Activated CD8-positive, alpha-beta memory T cell treated with anti-CD3 and anti-CD28 coated beads for 36 hours (primary cell): ENCODE data around the gene P4HB. TPM values are rescaled to one million over a fixed set of nuclear protein-coding genes. Genes with fewer than 3 reads are reported as not detected.

Experiments used
- CTCF ChIA-PET: fragments of 350-600 bp; sonication (Branson Sonifier 250); formaldehyde crosslinking; loops from one replicate; lab custom pipeline; 2021; ENCODE audit warnings: antibody characterized with exemption; lab: Charles Lee
- POLR2A ChIA-PET: fragments of 350-600 bp; sonication (Branson Sonifier 250); formaldehyde crosslinking; loops from one replicate; lab custom pipeline; 2021; ENCODE audit warnings: antibody characterized with exemption; lab: Charles Lee
- total RNA-seq, 2 experiments: library from RNA; stranded (reverse); gene quantifications; one replicate each; pipeline ENCODE4 v1.2.3, GENCODE V29; 2021

The P4HB gene
- total RNA-seq, 2 experiments from 2014 or later: 493 to 503 TPM

DNA sequence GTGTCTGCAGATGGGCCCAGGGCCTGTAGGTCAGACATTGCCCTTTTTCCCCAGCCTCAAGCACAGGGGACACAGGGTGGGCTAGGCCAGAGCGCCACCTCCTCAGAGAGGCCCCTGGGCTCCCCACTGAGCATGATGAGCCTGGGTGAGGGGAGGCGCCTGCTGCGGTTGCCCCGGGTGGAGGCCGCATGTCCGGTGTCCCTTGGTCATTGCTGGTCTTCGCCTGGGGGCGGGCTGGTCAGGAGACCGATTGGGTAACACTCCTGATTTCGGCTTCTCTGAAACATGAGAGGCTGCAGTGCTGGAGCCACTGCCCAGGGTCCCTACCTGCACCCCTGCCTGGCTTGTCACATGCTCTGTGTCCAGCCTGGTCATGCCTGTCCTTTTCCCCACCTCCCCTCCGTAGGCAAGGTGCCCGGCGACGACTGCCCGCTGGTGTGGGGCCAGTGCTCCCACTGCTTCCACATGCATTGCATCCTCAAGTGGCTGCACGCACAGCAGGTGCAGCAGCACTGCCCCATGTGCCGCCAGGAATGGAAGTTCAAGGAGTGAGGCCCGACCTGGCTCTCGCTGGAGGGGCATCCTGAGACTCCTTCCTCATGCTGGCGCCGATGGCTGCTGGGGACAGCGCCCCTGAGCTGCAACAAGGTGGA is 39.3 kb upstream of the P4HB start:
- POLR2A ChIA-PET: no interaction called here
- CTCF ChIA-PET: no interaction called here

DNA sequence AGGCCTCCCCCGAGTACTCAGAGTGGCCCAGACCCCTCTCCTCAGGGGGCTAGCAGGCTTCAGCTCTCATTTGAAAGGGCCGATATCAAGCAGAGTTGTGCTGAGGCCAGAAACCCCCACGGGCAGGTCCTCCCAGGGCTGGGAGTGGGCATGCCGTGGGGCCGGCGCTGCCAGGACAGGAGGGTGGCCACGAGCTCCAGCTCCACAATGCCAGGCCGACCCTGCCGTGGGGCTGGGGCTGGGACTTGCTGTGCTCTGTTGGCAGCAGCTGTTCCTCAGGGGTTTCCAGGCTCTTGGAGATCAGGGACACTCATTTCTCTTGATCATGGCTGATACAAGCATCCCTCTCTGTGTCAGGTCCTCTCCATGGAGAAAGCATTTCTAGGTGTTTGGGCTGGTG is 38.5 kb upstream of the P4HB start:
- POLR2A ChIA-PET: no interaction called here
- CTCF ChIA-PET: no interaction called here

DNA sequence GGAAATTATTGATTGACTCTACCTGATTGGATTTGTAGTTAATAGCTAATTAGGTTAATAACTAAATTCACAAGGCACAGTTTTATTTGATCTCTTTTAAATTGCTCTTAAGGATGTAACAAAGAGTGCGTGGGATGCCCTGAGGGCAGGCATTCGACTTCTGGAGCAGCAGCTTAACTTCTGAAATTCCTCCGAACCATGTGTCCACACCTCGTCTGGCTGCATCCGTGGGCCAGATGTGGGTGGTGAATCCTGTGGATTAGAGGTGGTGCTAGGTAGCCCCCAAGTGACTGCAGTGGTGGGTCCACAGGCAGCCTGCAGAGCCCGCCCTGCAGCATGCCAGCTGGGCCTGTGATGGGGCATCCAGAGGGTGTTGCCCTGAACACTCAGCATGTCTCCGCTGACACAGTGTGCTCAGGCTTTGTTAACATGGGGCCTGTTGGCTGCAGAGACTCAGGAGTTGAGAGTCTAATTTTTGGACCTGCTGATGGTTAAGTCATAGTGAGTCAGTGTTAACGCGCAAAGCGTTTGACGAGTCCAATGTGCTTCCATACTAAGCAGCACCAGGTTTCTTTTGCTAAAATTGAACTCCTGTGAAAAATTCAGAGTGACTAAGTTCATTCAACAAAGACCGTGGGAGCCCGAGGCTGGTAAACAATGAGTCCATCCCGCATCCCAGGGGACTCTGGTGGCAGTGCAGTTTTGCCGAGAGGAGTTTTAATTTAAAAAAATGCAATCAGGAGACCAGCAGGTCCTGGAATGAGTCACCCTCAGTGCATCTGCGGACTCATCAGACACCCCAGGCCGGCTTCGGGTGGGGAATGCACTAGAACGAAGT is 37.9 kb upstream of the P4HB start:
- ChIA-PET CTCF (no interaction called here), POLR2A (no interaction called here)

DNA sequence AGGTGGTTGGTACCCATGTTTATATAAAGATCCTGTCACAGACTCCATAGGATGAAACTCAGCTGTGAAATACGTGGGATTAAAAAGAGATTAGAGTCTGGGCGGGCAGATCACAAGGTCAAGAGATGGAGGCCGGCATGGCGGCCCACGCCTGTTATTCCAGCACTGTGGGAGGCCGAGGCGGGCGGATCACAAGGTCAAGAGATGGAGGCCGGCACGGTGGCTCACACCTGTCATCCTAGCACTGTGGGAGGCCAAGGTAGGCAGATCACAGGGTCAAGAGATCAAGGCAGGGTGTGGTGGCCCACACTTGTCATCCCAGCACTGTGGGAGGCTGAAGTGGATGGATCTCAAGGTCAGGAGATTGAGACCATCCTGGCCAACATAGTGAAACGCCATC is 35.1 kb upstream of the P4HB start:
- ChIA-PET CTCF (no interaction called here), POLR2A (no interaction called here)

DNA sequence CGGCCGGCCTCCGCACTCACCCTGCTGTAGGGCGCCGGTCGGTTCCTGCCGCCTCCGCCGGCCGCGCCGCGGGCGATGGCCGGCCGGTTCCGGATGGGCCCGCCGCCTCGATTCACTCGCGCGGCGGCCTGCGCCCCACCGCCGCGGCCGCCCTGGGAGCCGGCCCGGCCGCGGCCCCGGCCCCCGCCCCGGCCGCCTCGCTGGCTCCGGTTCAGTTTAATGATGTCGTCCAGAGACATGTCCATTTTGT is 30.9 kb upstream of the P4HB start:
- POLR2A ChIA-PET: interaction anchor here (0.6 to 3.0 kb wide), 5 partner anchors 12 to 409 kb away, joined by 3 to 16 read pairs (median 4); partner anchors contain the start of gene P4HB
- CTCF ChIA-PET: interaction anchor here (1.0 to 1.2 kb wide), 2 partner anchors 37 to 242 kb away, joined by 4 to 7 read pairs; no protein-coding TSS in a partner anchor

DNA sequence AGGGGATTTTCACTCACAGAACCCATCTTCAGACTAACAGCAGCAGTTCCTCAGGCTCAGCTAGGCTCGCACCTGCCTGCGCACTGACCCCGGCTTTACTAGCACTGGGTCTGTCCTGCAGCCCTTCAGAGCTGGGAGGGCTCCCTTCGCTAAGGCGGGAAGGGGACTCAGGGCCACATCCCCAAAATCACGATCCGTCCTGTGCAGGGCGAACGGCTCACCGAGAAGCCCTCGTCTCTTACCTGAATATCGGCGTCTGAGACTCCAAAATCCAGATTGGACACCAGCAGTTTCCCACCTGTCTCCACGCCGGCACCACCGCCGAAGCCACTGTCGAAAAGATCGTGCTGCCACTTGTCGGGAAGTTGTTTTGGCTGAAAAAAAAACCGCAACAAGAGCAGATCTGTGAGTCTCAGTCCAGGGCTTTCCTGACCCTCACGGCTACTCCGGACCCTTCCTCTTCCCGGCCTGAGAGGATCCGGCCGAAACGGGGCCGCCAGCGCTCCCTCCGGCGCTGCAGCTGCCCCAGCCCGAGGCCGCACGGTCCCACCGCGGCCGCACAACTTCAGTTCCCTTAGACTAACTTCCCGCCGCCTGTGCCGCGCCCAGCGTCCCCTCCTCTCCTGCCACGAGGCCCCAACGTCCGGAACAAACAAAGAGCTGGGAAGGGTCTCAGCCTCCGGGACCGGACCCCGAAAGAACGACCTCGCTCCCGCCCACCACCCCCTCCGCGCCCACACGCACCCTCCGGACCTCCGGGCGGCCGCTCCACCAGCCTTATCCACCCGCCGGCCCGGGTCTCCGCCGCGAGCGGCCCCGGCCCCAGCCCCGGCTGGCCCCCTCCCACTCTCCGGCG is 30.3 kb upstream of the P4HB start:
- ChIA-PET POLR2A (interaction anchor here (0.6 to 3.0 kb wide), 3 partner anchors 16 to 409 kb away, joined by 3 to 16 read pairs (median 4); no protein-coding TSS in a partner anchor), CTCF (interaction anchor here (1.0 kb wide), 1 partner anchor 18 kb away, joined by 4 read pairs; no protein-coding TSS in a partner anchor)

DNA sequence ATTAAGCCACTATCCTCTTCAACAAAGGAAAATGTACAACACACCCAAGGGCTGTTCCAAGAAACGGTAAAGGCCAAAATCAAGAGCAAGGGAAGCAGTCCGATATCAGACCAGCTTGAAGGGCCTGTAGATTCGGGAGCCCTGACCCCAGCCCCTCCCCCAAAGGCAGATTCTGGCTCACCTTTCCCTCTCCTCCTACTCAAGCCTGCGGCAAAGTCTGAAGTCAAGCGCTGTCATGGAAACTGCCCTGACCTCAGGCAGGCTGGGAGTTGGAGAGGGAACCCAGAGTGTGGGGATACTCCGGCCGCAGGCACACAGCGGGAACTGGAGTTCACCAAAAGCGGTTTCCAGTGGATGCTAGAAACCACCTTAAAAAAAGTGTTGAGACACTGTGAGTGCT is 29.3 kb upstream of the P4HB start:
- POLR2A ChIA-PET: no interaction called here

DNA sequence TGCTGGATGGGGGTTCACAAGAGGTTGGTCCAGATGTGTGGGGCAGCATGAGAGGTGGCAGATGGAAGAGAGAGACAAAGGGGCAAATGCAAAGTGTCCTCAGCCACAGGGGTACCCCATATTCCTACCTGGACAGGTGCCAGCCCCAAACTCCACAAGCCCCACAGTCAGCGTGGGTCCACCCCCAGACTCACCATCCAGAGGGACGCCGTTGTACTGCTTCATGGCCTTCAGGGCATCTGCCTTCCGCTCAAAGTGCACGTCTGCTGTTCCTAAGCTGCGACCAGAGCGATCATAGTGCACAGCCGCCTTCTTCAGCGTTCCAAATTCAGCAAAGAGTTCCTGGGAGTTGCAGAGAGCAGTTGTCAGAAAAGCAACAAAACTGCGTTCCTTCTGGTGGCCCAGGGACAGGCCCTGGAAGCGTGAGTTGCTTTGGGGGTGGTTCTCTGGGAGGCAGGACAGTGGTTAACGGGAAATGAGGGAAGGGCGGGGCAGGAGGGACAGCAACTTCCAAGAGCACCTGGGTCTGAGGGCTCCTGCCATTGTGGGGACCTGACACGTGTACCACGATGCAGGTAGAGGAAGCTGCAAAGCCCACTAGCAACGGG is 28.8 kb upstream of the P4HB start:
- CTCF ChIA-PET: interaction anchor here (0.9 kb wide), 1 partner anchor 12 kb away, joined by 3 read pairs; no protein-coding TSS in a partner anchor
- POLR2A ChIA-PET: no interaction called here

More for the DNA sequence above, 29.3 kb upstream of the P4HB start:
- CTCF ChIA-PET: interaction anchor here (0.9 to 1.0 kb wide), 2 partner anchors 13 to 17 kb away, joined by 3 to 4 read pairs; no protein-coding TSS in a partner anchor

DNA sequence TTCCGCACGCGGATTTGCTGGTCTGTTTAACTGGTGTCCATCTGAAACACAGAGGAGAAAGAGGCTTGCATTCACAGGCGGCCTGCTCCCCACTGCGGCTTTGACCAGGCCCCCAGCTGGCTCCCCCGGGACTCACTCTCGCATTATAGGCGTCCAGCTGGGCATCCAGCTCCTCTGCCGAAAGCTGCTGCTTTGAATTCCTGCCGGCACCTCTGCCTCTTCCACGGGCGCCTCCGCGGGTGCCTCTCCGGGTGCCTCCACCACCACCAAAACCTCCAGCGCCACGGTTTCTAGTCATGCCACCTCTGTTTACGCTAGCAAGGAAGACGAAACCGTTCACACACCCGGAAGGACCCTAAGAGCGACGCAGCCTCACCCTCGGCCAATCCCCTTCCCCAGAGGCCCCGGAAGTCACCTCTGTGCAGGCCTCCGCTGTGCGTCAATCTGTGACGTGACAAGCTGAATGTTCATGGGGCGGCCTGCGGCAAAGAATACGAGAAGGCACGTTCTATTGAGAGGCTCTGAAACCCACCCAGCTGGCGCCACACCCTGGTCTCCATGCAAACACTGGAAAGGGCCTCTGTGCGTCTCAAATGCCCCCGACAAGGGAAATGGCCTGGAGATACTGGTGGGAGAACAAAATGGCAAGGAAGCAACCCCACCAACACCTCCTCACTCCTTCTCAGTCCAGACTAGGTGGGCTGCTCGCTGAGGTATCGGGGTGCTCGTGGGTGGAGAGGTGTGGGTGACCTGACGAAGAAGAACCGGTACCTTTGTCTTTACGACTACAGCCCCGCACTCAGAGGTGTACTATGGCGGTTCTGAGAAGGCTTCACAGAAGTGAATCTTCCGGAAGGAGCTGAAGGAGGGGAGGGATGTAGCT is 28.0 kb upstream of the P4HB start:
- CTCF ChIA-PET: no interaction called here
- POLR2A ChIA-PET: no interaction called here

DNA sequence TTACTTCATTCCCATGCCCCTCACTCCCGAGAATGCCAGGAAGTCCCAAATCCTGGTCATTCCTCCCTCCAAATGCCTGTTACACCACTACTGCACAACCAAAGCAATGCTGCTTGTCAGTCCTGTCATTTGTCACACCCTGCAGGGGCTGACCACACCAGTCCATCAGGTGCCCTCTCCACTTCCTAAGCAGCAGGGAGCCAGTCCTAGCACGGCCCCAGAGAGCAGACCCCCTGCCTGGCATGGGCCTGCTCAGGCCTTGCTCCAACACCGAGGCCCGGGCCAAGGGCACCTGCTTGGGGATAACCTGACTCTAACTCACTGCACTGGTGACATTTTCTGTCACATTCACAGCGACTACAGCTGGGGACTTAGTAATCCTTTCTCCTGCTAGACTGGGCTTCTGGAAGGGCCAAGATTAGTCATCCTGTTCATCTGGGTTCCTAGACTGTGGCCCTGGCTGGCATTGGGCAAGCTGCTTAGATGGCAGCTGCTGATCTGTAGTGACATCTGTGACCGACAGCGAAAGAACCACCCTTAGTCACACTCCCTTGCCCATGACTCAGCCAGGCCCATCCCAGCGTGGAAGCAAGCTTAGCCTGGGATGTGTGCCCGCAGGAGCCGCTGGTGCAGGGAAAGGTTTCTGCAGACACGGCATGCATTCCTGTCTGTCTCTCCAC is 25.7 kb upstream of the P4HB start:
- ChIA-PET POLR2A (no interaction called here), CTCF (no interaction called here)

DNA sequence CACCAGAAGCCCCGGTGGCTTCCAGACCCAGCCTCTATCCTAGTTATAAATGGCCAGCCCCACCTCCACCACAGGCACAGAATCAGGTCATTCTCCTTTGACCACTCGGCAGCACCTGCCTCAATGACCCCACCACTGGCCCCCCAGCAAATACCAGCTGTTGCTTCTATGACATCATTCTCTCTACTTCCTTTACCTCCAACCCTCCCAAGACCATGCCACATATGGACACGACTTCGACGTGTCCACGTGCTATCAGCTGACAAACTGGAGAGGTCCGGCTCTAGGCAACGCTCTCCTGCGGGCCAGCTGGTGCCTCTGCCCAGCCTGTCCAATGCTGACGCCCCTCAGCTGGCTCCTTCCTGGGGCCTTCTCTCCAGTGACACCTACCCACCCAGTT is 25.1 kb upstream of the P4HB start:
- ChIA-PET POLR2A (interaction anchor here (1.4 kb wide), 1 partner anchor 15 kb away, joined by 3 read pairs; the partner anchor contains the start of gene ARHGDIA), CTCF (interaction anchor here (0.6 kb wide), 1 partner anchor 29 kb away, joined by 3 read pairs; no protein-coding TSS in a partner anchor)

DNA sequence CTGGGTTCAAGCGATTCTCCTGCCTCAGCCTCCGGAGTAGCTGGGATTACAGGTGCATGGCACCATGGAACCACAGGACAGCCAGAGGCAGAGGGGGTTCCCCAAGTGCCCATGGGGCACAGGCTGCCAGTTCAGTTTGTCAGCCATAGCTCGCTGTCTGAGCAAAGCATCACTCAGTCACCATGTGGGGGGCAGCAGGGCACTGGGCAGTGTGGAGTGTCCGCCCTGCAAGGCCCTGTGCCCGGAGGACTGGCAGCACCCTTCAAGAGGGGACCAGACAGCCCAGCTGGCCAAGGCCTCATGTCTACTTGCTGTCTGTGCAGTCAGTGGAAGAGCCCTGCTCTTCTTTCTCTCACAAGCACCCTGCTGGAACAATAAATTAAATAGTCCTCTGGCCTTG is 24.6 kb upstream of the P4HB start:
- CTCF ChIA-PET: interaction anchor here (0.6 kb wide), 1 partner anchor 29 kb away, joined by 3 read pairs; no protein-coding TSS in a partner anchor
- POLR2A ChIA-PET: interaction anchor here (1.4 kb wide), 1 partner anchor 14 kb away, joined by 3 read pairs; the partner anchor contains the start of gene ARHGDIA

DNA sequence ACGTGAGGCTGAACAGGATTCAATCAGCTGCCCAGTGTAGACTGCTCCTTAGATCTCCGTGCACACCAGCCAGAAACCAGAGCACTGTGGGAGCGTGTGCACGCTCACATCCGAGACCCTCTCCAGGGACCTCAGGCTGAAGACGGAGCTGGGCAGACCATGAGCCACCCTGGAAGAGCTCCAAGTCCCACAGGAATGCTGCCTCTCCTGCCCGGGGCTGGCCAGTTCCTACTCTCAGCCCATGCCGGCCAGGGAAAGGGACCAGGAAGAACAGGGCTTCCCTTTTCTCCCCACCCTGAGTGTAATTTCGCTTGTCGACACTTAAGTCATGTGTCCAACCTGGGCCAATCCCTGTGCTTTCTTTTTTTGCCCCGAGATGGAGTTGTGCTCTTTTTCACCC is 24.2 kb upstream of the P4HB start:
- CTCF ChIA-PET: interaction anchor here (1.8 kb wide), 1 partner anchor 14 kb away, joined by 4 read pairs; no protein-coding TSS in a partner anchor

DNA sequence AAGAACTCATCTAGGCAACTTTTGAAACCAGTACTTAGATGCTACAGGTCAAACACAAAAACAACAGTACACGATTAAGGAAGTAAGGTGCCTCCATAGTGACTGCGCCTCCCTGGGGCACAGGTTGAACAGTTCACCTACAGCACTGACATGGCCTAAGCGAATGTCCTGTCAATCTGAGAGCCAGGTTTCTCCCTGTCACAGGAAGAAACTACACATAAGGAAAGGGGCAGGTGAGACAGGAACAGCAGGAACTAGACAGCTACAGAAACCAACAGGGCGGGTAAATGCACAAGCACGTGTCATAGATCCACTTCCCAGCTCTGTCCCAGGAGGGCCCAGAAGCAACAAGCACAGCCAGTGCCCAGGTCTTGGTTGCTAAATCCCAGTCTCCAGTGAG is 18.8 kb upstream of the P4HB start:
- POLR2A ChIA-PET: interaction anchor here (1.1 kb wide), 1 partner anchor 174 kb away, joined by 3 read pairs; no protein-coding TSS in a partner anchor
- CTCF ChIA-PET: no interaction called here

More for the DNA sequence above, 24.2 kb upstream of the P4HB start:
- POLR2A ChIA-PET: interaction anchor here (1.4 kb wide), 1 partner anchor 14 kb away, joined by 3 read pairs; the partner anchor contains the start of gene ARHGDIA

DNA sequence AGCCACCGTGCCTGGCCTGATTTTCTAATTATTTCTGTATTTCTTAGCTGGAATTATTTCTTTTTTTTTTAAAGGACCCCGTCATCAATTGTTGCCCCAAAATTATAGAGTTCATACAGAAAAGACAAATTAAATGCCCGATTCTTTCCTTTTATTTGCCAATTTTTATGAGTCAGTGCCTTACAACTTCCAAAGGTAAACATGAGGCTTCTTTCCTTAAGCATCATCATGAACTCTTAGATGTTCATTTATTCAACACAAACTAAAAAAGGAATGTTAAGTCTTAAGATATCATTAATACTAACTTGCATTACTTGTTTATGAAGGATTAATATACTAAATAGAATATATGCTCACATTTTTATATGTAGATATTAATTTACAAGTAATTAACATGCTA is 18.0 kb upstream of the P4HB start:
- ChIA-PET CTCF (no interaction called here), POLR2A (interaction anchor here (1.0 kb wide), 1 partner anchor 9 kb away, joined by 11 read pairs; no protein-coding TSS in a partner anchor)

DNA sequence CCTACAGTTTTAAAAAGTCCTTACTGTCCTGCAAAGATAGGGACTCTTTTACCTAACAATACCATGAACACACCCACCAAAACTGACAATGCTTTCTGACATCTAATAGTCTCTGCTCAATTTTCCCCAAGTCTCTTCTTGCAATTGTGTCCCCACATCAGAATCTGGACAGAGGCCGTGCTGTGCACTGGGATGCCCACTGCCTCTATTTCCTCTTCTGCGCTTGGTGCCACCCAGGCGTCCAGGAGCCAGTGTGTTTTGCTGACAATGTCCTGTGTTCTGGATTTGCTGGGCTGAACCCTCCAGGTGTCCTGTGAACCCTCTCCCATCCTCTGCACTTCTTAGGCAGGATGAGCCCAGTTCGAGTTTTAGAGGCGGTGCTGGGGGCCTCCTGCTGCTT is 17.2 kb upstream of the P4HB start:
- CTCF ChIA-PET: no interaction called here
- POLR2A ChIA-PET: interaction anchor here (1.0 kb wide), 1 partner anchor 8 kb away, joined by 11 read pairs; no protein-coding TSS in a partner anchor
